ENCODE measurements around the gene FILIP1L.

DNA sequence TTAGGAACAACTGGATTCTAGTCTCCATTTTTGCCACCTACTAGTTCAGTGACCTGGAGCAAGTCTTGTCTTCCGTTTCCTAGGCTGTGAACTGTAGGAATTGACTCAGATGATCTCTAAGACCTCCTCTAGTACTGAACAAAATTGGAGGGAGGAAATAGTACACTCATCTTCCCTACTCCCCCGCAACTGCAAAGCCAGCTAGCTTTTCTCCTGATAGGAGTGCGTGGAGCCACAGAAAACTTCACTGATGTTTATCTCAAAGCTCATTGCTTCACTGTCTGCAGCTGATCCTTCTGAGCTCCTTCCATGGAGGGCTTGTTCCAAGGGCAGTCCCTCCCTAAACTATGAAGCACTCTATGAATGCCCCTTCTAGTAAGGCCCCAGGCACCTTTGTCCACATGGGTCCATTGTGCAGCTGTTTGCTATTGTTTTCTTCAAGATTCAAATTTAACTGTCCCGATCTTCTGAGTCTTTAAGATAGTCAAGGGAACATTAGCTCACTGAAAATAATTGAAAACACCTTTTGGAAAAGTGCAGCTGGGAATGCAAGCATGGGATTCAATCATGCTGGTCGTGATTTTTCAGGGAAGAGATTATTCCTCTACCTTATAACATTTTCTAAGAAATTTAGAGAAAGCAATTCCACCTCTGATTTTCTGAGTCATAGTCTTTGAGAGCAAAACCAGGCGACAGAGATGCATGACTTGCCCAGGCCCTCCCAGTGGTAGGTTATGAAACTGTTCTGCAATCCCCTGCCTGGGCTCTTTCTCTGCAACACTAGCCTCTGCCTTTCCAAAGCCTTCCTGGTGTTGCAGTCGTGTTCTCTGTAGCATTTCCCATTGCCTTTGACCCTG, 24.3 kb downstream of the FILIP1L start:
- TF ChIP-seq, protein P1, sequence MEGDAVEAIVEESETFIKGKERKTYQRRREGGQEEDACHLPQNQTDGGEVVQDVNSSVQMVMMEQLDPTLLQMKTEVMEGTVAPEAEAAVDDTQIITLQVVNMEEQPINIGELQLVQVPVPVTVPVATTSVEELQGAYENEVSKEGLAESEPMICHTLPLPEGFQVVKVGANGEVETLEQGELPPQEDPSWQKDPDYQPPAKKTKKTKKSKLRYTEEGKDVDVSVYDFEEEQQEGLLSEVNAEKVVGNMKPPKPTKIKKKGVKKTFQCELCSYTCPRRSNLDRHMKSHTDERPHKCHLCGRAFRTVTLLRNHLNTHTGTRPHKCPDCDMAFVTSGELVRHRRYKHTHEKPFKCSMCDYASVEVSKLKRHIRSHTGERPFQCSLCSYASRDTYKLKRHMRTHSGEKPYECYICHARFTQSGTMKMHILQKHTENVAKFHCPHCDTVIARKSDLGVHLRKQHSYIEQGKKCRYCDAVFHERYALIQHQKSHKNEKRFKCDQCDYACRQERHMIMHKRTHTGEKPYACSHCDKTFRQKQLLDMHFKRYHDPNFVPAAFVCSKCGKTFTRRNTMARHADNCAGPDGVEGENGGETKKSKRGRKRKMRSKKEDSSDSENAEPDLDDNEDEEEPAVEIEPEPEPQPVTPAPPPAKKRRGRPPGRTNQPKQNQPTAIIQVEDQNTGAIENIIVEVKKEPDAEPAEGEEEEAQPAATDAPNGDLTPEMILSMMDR (IDR thresholded peaks at IDR 0.05 in 2 of 3, conservative IDR thresholded peaks at IDR 0.05 in 1 of 3; ENCODE audit: borderline replicate concordance in 1 of 3, insufficient read depth in 1 of 3, low read depth in 2 of 3, low read length in 2 of 3): peak in 2 of 3 experiments; percentile 52 to 60; a peak in 4 of 6 replicates
- no peak for TF ChIP-seq ZFX (IDR thresholded peaks at IDR 0.05)
- no peak for TF ChIP-seq SP1 (IDR thresholded peaks at IDR 0.05; ENCODE audit: low read depth)
- no peak for TF ChIP-seq YY1 (IDR thresholded peaks at IDR 0.05; ENCODE audit: extremely low read depth, insufficient replicate concordance, low read depth, low read length)

Data from HCT116 (cell line).